GM12874 (cell line): ENCODE data around the gene MRPL46.

ENCODE experiments used
- CTCF ChIP-seq: IDR thresholded peaks from 2 replicates; pipeline ENCODE4 v1.5.1; 2011; ENCODE audit warnings: low read depth, mild to moderate bottlenecking, control low read depth, low read length, moderate library complexity; ENCODE audit not compliant: insufficient read depth

MRPL46 gene

GRCh38 chr15:88450125-88450798 lies 16.9 kb downstream of the MRPL46 start:
- TF ChIP-seq CTCF: peak; percentile 89

DNA sequence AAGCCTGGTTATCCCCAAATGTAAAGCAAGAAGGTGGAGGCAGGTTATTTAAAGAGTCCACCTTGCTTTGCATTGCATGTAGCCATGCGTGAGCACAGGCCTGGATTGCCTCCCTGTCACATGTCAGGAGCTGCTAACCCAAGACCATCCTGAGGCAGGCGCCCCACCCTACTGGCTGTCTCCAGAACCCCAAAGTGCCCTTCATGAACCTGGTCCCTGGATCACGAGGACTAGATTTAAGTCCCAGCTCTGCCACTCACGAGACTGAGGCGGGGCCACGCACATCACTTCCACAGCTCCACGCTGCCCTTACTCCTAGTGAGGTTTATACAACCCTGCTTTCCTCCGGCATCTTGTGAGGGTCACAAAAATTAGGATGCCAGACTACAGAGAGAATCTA lies 17.6 kb downstream of the MRPL46 start:
- TF ChIP-seq CTCF: no peak

- no peak for TF ChIP-seq CTCF
Measured at GRCh38 chr15:88448991-88449461, 18.2 kb downstream of the MRPL46 start.

GRCh38 chr15:88447741-88448140 lies 19.4 kb downstream of the MRPL46 start:
- no peak for TF ChIP-seq CTCF

DNA sequence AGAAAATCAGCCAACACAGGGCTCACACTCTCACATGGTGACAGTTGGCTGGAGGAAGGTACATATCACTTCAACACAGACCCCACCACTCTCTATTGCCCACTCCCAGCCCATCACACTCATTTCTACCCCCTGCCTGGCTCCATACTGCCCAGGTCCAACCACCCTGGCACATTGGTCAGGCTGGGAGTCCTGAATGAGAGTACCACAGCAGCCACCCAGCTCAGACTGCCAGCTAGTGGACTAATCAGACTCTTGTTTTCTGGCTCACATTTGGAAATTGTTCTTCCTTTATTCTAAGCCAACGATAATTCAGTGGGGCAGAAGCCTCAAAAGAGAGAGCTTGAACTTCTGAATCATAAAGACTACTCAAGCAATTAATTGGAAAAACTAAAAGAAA lies 20.0 kb downstream of the MRPL46 start:
- no peak for TF ChIP-seq CTCF

DNA sequence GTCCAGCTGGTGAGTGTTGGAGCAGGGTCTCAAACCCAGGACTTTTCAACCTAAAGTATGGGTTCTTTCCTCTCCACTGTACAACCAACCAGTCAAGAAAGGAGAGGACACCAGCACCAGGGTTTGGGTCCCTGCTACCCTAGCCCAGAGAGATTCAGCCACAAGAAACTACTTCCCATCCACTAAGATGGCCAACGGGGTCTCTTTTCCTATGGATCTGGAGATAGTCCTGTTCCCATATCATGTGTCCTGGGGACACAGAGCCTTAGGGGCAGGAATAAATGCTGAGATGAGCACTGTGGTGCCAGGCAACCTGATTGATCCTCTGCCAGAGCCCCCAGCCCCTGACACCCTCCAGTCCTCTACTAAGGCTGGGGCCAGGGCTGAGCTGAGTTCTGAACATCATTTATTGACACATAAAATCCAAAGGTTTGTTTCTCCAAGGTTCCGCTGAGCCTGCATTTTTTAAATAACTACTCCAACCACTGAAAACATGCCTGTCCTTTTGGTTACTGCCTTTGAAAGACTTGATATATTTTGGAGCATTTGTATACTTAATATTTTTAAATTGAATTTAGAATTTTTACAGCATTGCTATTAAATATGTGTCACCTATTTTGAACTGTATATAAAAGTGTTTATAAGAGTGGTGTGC lies 26.0 kb downstream of the MRPL46 start:
- TF ChIP-seq CTCF: no peak

DNA sequence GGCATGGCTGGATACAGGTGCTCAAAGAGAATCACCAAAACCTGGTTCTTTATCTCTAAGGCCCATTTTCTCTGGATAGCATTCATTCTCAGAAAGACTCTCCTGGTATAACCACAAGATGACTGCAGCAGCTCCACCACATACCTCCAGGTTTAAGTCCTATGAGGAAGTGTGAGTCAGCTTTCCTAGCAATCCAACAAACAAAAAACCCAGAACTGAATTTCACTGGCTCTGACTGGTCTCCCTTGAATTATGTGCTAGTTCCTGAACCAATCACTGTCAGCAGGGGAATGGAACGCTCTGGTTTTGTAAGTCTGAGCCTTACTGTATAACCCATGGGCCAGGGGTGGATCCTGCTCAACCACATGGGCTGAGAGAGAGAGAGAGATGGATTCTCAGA lies 27.2 kb downstream of the MRPL46 start:
- no peak for TF ChIP-seq CTCF
